Brain microvascular endothelial cell (primary cell): ENCODE measurements around the gene CCM2.

ENCODE experiments used
- DNase-seq: peaks from one replicate; pipeline ENCODE4 v3.0.0-alpha.2; 2020
- H3K27ac ChIP-seq: fragments of 250-450 bp; sonication (Bioruptor Pico); 2 replicates; pipeline ENCODE4 v1.5.1; 2020; ENCODE audit warnings: mild to moderate bottlenecking, moderate library complexity
- H3K27me3 ChIP-seq: fragments of 250-450 bp; sonication (Bioruptor Pico); replicated peaks from 2 replicates; pipeline ENCODE4 v1.5.1; 2020; ENCODE audit warnings: mild to moderate bottlenecking
- H3K36me3 ChIP-seq: fragments of 250-450 bp; sonication (Bioruptor Pico); replicated peaks from 2 replicates; pipeline ENCODE4 v1.5.1; 2020; ENCODE audit warnings: mild to moderate bottlenecking
- H3K4me3 ChIP-seq: 2 replicates; pipeline ENCODE4 v1.5.1; 2011; ENCODE audit warnings: low read depth, mild to moderate bottlenecking, control low read depth, low read length, moderate library complexity
- in situ Hi-C: cut with HindIII; loops from 2 replicates; pipeline ENCODE4 v1.10.0; 2017; ENCODE audit warnings: low sequenced_read_pairs, low pct_ligation_motif_present
- TF ChIP-seq, protein P1 (sequence below): IDR thresholded peaks from 2 replicates; pipeline ENCODE4 v1.5.1; 2011; ENCODE audit warnings: low read depth, mild to moderate bottlenecking, moderate library complexity, low read length, control low read depth, inconsistent platforms; ENCODE audit errors: missing control alignments

CCM2 gene

DNA sequence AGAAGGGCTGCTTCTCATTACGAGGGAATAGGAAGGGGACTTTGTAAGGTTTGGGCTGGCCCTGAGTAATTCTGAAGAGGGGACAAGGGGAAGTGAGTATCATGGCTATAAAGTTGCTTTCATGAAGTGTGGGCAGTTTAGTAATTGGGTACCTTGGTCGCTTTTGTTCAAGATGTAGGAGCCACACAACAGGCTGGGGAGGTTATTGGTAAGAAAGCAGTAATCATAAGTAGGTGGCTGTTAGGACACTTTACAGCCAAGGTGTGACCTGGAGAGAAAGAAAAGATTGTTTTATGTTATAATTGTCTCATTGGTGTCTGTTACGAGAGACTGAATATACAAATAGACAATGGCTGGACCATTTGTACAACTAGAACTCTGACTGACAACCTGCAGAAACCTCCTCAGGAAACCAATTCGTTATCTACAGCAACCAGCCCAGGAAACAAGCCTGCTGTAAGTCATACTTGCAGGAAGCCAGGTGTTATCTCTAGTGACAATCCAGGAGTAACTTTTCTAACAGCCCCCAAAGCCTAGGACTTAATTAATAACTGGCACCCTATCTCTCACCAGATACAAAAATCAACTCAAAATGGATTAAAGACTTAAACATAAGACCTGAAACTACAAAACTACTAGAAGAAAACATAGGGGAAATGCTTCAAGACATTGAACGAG, 5.0 kb upstream of the CCM2 start:
- in situ Hi-C loops = no loop called here
- Histone ChIP-seq H3K27ac (no peak overlapping the region), H3K27me3 (no peaks in the 10 kb centered on the region), H3K36me3 (no peaks in the 10 kb centered on the region), H3K4me3 (no peak overlapping the region)
- TF ChIP-seq, protein P1, sequence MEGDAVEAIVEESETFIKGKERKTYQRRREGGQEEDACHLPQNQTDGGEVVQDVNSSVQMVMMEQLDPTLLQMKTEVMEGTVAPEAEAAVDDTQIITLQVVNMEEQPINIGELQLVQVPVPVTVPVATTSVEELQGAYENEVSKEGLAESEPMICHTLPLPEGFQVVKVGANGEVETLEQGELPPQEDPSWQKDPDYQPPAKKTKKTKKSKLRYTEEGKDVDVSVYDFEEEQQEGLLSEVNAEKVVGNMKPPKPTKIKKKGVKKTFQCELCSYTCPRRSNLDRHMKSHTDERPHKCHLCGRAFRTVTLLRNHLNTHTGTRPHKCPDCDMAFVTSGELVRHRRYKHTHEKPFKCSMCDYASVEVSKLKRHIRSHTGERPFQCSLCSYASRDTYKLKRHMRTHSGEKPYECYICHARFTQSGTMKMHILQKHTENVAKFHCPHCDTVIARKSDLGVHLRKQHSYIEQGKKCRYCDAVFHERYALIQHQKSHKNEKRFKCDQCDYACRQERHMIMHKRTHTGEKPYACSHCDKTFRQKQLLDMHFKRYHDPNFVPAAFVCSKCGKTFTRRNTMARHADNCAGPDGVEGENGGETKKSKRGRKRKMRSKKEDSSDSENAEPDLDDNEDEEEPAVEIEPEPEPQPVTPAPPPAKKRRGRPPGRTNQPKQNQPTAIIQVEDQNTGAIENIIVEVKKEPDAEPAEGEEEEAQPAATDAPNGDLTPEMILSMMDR = no peak
- DNase-seq = no peak

DNA sequence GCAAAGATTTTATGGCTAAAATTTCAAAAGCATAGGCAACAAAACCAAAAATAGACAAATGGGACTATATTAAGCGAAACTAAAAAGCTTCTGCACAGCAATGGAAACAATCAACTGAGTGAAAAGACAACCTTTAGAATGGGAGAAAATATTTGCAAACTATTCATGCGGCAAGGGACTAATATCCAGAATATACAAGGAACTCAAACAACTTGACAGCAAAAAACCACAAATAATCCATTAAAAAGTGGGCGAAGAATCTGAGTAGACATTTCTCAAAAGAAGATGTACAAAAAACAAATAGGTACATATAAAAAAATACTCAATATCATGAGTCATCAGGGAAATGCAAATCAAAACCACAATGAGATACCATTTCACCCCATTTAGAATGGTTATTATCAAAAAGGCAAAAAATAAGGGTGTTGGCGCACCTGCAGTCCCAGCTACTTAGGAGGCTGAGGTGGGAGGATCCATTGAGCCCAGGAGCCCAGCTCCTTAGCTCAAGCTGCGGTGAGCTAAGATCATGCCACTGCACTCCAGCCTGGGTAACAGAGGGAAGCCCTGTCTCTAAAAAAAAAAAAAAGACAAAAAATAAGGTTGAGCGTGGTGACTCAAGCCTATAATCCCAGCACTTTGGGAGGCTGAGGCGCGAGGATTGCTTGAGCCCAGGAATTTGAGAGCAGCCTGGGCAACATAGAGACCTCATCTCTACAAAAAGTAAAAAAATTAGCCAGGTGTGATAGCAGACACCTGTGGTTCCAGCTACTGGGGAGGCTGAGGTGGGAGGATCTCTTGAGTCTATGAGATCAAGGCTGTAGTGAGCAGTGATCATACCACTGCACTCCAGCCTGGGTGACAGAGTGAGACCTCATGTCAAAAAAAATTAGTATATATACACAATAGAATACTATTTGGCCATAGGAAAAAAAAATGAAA, 4.2 kb upstream of the CCM2 start:
- in situ Hi-C loops = no loop called here
- H3K4me3 ChIP-seq = no peak overlapping the region
- H3K27ac ChIP-seq = no peak overlapping the region
- H3K27me3 ChIP-seq = no peaks in the 10 kb centered on the region
- DNase-seq = no peak
- no peaks in the 10 kb centered on the region for H3K36me3 ChIP-seq
- TF ChIP-seq, protein P1 = no peak

DNA sequence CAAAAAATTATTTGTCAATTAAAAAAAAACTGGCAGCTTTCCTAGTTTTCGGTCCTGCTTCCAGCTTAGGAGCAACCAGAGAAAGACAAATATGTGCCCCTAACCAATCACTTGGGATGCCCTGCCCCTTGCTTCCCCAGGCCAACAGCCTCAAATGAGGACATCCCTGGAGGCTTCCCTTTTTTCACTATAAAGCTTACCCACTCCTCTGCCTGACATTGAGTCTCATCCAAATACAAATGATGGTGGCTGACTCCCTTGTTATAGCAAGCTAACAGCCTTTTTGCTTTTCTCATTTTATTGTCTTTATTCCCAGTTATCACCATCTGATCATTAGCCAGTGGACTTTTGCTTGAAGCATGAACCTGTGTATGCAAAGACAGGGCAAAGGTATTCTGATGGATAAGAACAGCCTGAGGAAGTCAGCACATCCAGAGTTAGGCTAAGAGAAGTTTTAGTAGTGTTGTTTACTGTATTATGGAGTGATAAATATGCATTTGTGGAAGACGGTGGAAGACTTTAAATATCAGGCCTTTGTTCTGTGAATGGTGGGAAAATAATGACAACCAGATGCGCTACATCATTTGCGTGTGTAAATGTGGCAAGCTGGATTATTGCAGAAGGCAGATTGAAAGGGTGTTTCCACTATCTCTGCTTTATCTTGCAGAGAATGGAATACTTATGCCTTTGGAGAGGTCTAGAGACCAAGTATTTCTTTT, 1.7 kb upstream of the CCM2 start:
- Histone ChIP-seq H3K27me3 (no peaks in the 10 kb centered on the region), H3K27ac (no peak overlapping the region), H3K4me3 (no peak overlapping the region), H3K36me3 (no peaks in the 10 kb centered on the region)
- in situ Hi-C loops = no loop called here
- DNase-seq = no peak
- TF ChIP-seq, protein P1 = no peak

DNA sequence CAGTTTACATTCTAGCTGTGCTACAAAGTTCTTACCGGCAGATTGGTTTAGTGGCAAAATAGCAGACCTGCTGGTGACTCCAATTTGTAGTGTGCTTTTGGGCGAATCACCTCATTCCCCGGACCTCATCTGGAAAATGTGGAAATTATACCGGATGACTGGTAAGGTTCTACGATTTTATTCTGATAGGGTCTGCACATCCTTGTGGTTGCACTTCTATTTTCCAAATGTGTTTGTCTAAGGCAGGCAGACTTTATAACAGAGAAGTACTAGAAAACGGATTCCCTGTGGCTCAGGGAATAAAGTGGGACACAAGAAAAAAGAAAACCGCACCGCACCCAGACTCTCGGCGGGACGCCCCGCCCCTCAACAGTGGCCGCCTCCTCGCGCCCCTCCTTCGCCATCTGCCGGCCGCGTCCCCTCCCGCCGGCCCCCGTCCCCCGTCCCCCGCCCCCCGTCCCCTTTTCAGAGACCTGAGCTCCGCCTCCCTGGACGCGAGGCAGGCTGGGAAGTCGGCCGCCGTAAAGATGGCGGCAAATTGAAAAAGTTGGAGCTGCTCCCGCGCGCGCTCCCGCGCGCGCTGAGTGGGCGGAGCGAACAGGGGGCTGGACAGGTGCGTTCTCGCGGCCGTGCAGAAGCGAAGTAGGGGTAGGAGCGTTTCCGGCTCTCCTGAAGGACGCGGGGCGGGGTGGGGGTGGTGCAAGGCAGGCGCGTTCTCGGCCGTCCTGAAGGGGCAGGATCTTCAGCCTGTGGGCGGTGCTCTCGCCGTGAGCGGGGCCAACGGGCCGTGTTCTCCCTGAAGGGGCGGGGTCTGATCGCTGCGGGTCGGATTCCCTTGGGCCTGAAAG, 532 bp upstream of the CCM2 start:
- peak; percentile 99 for DNase-seq
- H3K4me3 ChIP-seq = peak overlapping the region; percentile 60
- in situ Hi-C loops = no loop called here
- peak overlapping the region; percentile 74 for H3K27ac ChIP-seq
- no peaks in the 10 kb centered on the region for H3K27me3 ChIP-seq
- TF ChIP-seq, protein P1 = no peak
- H3K36me3 ChIP-seq = no peaks in the 10 kb centered on the region

GRCh38 chr7:45001138-45001694, 1.2 kb downstream of the CCM2 start:
- in situ Hi-C loops = no loop called here

More at GRCh38 chr7:45001138-45001694, 1.2 kb downstream of the CCM2 start:
- TF ChIP-seq, protein P1 = no peak
- H3K36me3 ChIP-seq = no peaks in the 10 kb centered on the region
- no peak for DNase-seq
- no peaks in the 10 kb centered on the region for H3K27me3 ChIP-seq
- no peak overlapping the region for H3K27ac ChIP-seq
- peak overlapping the region; percentile 81 for H3K4me3 ChIP-seq
